ENCODE data around the gene WFDC1. TPM values are rescaled to one million over a fixed set of nuclear protein-coding genes. Genes with fewer than 3 reads are reported as not detected.
A peak's percentile ranks its signal among the peaks of the same experiment; 100 is the strongest.

WFDC1 gene
- total RNA-seq, 1 donor from 2014 or later = not detected

- Histone ChIP-seq H3K27me3 (peaks cover 13% of the 10 kb centered on the region), H3K9ac (no peak overlapping the region), H4K20me1 (ENCODE audit: low read depth) (no peaks in the 10 kb centered on the region), H3K4me3 (no peak overlapping the region), H3K9me3 (ENCODE audit: low read depth) (no peaks in the 10 kb centered on the region), H3K4me1 (peaks cover 9% of the 10 kb centered on the region), H3K27ac (no peak overlapping the region), H3K4me2 (peak overlapping the region; percentile 33), H3K79me2 (ENCODE audit: low read depth) (no peaks in the 10 kb centered on the region), H3F3A (ENCODE audit: low read depth) (no peaks in the 10 kb centered on the region), H3K36me3 (no peaks in the 10 kb centered on the region), H2AFZ (replicated peaks) (no peak overlapping the region)
- Mint-ChIP-seq H3K27ac (no peak overlapping the region), H3K9me3 (peaks cover 8% of the 10 kb centered on the region), H3K36me3 (no peaks in the 10 kb centered on the region), H3K4me3 (peak overlapping the region; percentile 72), H3K4me1 (peaks cover 46% of the 10 kb centered on the region), H3K27me3 (ENCODE audit: insufficient read depth, low read depth) (peaks cover 26% of the 10 kb centered on the region)
- TF ChIP-seq EZH2phosphoT487 (IDR thresholded peaks at IDR 0.05) = no peak
- TF ChIP-seq EZH2 (IDR thresholded peaks at IDR 0.05) = no peak
- TF ChIP-seq CTCF (IDR thresholded peaks at IDR 0.05) = no peak
- DNase-seq (ENCODE audit: low spot score) = peak; percentile 61
Measured at GRCh38 chr16:84284154-84284722, 10.4 kb upstream of the WFDC1 start.

GRCh38 chr16:84286578-84287240 lies 8.0 kb upstream of the WFDC1 start:
- Histone ChIP-seq H3K4me2 (no peak overlapping the region), H3K9ac (no peak overlapping the region), H3K4me3 (no peak overlapping the region), H3K36me3 (no peaks in the 10 kb centered on the region), H3K27me3 (peaks cover 13% of the 10 kb centered on the region), H3K9me3 (ENCODE audit: low read depth) (no peaks in the 10 kb centered on the region), H3K79me2 (ENCODE audit: low read depth) (no peaks in the 10 kb centered on the region), H2AFZ (replicated peaks) (no peak overlapping the region), H3K27ac (no peak overlapping the region), H4K20me1 (ENCODE audit: low read depth) (no peaks in the 10 kb centered on the region), H3K4me1 (peaks cover 7% of the 10 kb centered on the region), H3F3A (ENCODE audit: low read depth) (no peaks in the 10 kb centered on the region)
- H3K4me1 Mint-ChIP-seq = peaks cover 40% of the 10 kb centered on the region
- TF ChIP-seq CTCF (IDR thresholded peaks at IDR 0.05) (no peak), EZH2phosphoT487 (IDR thresholded peaks at IDR 0.05) (no peak), EZH2 (IDR thresholded peaks at IDR 0.05) (no peak)
- H3K36me3 Mint-ChIP-seq = no peaks in the 10 kb centered on the region
- no peak overlapping the region for H3K4me3 Mint-ChIP-seq
- no peak for DNase-seq (ENCODE audit: low spot score)
- no peak overlapping the region for H3K27ac Mint-ChIP-seq
- H3K9me3 Mint-ChIP-seq = peaks cover 8% of the 10 kb centered on the region
- peaks cover 24% of the 10 kb centered on the region for H3K27me3 Mint-ChIP-seq (ENCODE audit: insufficient read depth, low read depth)

- no peak for DNase-seq (ENCODE audit: low spot score)
- Histone ChIP-seq H3K27me3 (peaks cover 13% of the 10 kb centered on the region), H4K20me1 (ENCODE audit: low read depth) (no peaks in the 10 kb centered on the region), H3K9me3 (ENCODE audit: low read depth) (no peaks in the 10 kb centered on the region), H3F3A (ENCODE audit: low read depth) (no peaks in the 10 kb centered on the region), H3K4me3 (no peak overlapping the region), H3K4me1 (peaks cover 4% of the 10 kb centered on the region), H3K27ac (no peak overlapping the region), H2AFZ (replicated peaks) (no peak overlapping the region), H3K79me2 (ENCODE audit: low read depth) (no peaks in the 10 kb centered on the region), H3K4me2 (no peak overlapping the region), H3K9ac (no peak overlapping the region), H3K36me3 (no peaks in the 10 kb centered on the region)
- H3K27me3 Mint-ChIP-seq (ENCODE audit: insufficient read depth, low read depth) = peaks cover 22% of the 10 kb centered on the region
- TF ChIP-seq EZH2 (IDR thresholded peaks at IDR 0.05) (no peak), EZH2phosphoT487 (IDR thresholded peaks at IDR 0.05) (no peak), CTCF (IDR thresholded peaks at IDR 0.05) (no peak)
- H3K4me3 Mint-ChIP-seq = no peak overlapping the region
- H3K4me1 Mint-ChIP-seq = peaks cover 32% of the 10 kb centered on the region
- peaks cover 8% of the 10 kb centered on the region for H3K9me3 Mint-ChIP-seq
- no peaks in the 10 kb centered on the region for H3K36me3 Mint-ChIP-seq
- H3K27ac Mint-ChIP-seq = no peak overlapping the region
Measured at GRCh38 chr16:84288902-84289301, 5.8 kb upstream of the WFDC1 start.

Data from neural progenitor cell (in vitro differentiated cells).